DND-41 (cell line): ENCODE data around the gene SMG5.

Experiments used
- ATAC-seq: fragments of 200-7000 bp; cut with Tn5 transposase; 3 replicates; pipeline ENCODE4 v1.9.1; 2021; ENCODE audit warnings: low read depth; ENCODE audit not compliant: insufficient read depth
- DNase-seq: peaks from one replicate; pipeline ENCODE4 v3.0.0-alpha.2; 2020
- H2AFZ ChIP-seq: 2 replicates; pipeline ENCODE4 v1.6.0; 2012; ENCODE audit warnings: low read depth, low read length
- H3K27ac ChIP-seq: 2 replicates; pipeline ENCODE4 v1.5.1; 2012; ENCODE audit warnings: low read length, inconsistent platforms
- H3K27me3 ChIP-seq: fragments of 200-600 bp; sonication (generic); 2 replicates; pipeline ENCODE4 v1.6.0; 2012; ENCODE audit warnings: low read length, mild to moderate bottlenecking, inconsistent platforms; ENCODE audit not compliant: insufficient read depth, poor library complexity
- H3K36me3 ChIP-seq: 2 replicates; pipeline ENCODE4 v1.5.1; 2012; ENCODE audit warnings: low read length, inconsistent platforms; ENCODE audit not compliant: insufficient read depth
- H3K4me1 ChIP-seq: 2 replicates; pipeline ENCODE4 v1.5.1; 2012; ENCODE audit warnings: mild to moderate bottlenecking, low read length; ENCODE audit not compliant: insufficient read depth
- H3K4me2 ChIP-seq: 2 replicates; pipeline ENCODE4 v1.6.0; 2012; ENCODE audit warnings: mild to moderate bottlenecking, moderate library complexity, low read length, inconsistent platforms; ENCODE audit not compliant: insufficient read depth
- H3K4me3 ChIP-seq, 2 experiments: fragments of 200-600 bp in 1 of 2; shearing (Covaris generic) in 1 of 2; 2 replicates each; pipeline ENCODE4 v1.5.1; 2012 to 2016; ENCODE audit warnings: inconsistent platforms in 2 of 2, low read length in 2 of 2, mild to moderate bottlenecking in 2 of 2, low read depth in 1 of 2, moderate library complexity in 1 of 2
- H3K79me2 ChIP-seq: 2 replicates; pipeline ENCODE4 v1.6.0; 2012; ENCODE audit warnings: low read length, inconsistent platforms; ENCODE audit not compliant: insufficient read depth
- H3K9ac ChIP-seq: 2 replicates; pipeline ENCODE4 v1.6.0; 2012; ENCODE audit warnings: low read depth, mild to moderate bottlenecking, inconsistent platforms, low read length, moderate library complexity
- H3K9me3 ChIP-seq: 2 replicates; pipeline ENCODE4 v1.5.1; 2012; ENCODE audit warnings: low read length, moderate library complexity, mild to moderate bottlenecking, inconsistent platforms; ENCODE audit not compliant: insufficient read depth, severe bottlenecking
- H4K20me1 ChIP-seq: 2 replicates; pipeline ENCODE4 v1.6.0; 2012; ENCODE audit warnings: low read length; ENCODE audit not compliant: insufficient read depth
- EZH2 ChIP-seq: IDR thresholded peaks from 3 replicates; pipeline ENCODE4 v1.6.1; 2012; ENCODE audit warnings: borderline replicate concordance, low read depth, mild to moderate bottlenecking, moderate library complexity, low read length, inconsistent platforms; ENCODE audit not compliant: severe bottlenecking
- TF ChIP-seq, protein P1 (sequence below): IDR thresholded peaks from 2 replicates; pipeline ENCODE4 v1.5.1; 2012; ENCODE audit warnings: borderline replicate concordance, low read length, moderate library complexity, mild to moderate bottlenecking; ENCODE audit not compliant: poor library complexity, severe bottlenecking; ENCODE audit errors: extremely low read depth

SMG5 gene

GRCh38 chr1:156246781-156247459 is 35.7 kb downstream of the SMG5 start:
- Histone ChIP-seq H3K4me1 (no peaks in the 10 kb centered on the region), H3K27ac (no peak overlapping the region), H4K20me1 (peaks cover 17% of the 10 kb centered on the region), H3K9me3 (no peaks in the 10 kb centered on the region), H3K4me2 (no peak overlapping the region), H3K36me3 (peaks cover 32% of the 10 kb centered on the region), H3K4me3 (no peak overlapping the region), H3K9ac (no peak overlapping the region), H3K79me2 (no peaks in the 10 kb centered on the region), H2AFZ (no peak overlapping the region), H3K27me3 (no peaks in the 10 kb centered on the region)
- ATAC-seq (peak; percentile 15; the same call in 2 of the 3 replicates), DNase-seq (no peak)
- TF ChIP-seq, protein P1, sequence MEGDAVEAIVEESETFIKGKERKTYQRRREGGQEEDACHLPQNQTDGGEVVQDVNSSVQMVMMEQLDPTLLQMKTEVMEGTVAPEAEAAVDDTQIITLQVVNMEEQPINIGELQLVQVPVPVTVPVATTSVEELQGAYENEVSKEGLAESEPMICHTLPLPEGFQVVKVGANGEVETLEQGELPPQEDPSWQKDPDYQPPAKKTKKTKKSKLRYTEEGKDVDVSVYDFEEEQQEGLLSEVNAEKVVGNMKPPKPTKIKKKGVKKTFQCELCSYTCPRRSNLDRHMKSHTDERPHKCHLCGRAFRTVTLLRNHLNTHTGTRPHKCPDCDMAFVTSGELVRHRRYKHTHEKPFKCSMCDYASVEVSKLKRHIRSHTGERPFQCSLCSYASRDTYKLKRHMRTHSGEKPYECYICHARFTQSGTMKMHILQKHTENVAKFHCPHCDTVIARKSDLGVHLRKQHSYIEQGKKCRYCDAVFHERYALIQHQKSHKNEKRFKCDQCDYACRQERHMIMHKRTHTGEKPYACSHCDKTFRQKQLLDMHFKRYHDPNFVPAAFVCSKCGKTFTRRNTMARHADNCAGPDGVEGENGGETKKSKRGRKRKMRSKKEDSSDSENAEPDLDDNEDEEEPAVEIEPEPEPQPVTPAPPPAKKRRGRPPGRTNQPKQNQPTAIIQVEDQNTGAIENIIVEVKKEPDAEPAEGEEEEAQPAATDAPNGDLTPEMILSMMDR = no peak
- no peak for TF ChIP-seq EZH2

DNA sequence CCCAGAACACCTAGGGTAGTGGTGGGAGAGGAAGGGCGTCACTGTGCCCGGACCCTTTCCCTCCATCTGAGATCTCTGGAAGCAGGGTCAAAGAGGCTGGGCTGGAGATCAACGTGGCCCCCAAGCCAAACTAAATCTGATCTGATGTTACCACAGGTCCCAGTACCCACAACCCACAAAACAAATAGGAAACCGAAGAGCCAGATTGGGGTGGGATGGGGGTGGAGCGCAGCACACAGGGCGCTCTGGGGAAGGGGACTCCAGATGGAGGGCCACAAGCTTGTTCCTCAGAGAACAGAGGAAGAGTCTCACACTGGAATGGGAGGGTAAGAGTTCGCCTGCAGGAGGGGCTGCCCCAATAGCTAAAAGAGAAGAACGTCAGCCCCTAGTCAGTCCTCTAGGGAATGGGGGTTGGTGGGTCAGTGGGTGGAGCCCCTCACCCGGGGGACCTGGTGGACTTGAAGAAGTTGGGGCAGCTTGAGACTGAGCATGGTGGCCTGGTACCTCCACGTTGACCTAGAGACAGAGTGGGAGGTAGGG is 36.3 kb downstream of the SMG5 start:
- peaks cover 17% of the 10 kb centered on the region for H4K20me1 ChIP-seq
- no peak overlapping the region for H3K4me2 ChIP-seq

DNA sequence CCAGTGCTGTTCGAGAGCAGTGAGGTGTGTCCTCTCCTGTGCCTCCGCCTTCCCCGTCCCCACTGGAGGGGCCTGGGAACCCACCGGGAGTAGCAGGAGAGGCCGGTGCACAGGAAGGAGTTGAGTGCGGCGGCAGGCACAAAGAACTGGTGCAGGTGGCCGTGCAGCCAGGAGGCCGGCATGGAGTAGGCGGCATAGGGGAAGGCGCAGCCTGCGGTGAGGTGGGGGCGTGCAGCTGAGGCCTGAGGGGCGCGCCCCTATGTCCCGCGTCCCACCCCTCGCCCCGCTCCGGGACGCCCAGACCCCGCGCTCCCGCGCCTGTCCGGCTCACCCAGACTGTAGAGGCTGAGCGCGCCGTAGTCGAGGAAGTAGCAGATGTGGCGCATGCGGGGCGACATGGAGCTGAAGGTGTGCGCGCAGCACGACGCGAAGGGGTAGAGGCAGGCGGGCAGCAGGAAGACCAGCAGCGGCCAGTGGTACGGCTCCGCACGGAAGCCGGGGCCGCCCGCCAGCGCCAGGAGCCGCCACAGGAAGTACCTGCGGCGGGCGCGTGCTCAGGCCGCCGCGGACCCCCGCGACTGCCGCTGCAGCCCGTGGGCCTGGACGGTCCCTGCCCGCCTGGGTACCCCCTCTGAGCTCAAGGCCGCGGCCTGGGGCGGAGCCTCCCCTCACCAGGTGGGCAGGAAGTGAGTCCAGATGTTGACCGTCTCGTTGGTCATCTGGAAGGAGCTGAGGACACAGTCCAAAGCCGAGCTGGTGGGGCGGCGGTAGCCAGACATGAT is 37.0 kb downstream of the SMG5 start:
- ATAC-seq (no peak), DNase-seq (no peak)
- peaks cover 22% of the 10 kb centered on the region for H3K36me3 ChIP-seq
- H3K79me2 ChIP-seq = no peaks in the 10 kb centered on the region
- no peaks in the 10 kb centered on the region for H3K4me1 ChIP-seq
- no peak overlapping the region for H3K4me3 ChIP-seq
- no peak overlapping the region for H3K27ac ChIP-seq
- peaks cover 17% of the 10 kb centered on the region for H4K20me1 ChIP-seq
- no peak overlapping the region for H3K9ac ChIP-seq
- H3K27me3 ChIP-seq = no peaks in the 10 kb centered on the region
- no peaks in the 10 kb centered on the region for H3K9me3 ChIP-seq
- no peak overlapping the region for H3K4me2 ChIP-seq
- TF ChIP-seq EZH2 = no peak
- TF ChIP-seq, protein P1 = no peak
- no peak overlapping the region for H2AFZ ChIP-seq

More for the DNA sequence above, 36.3 kb downstream of the SMG5 start:
- ATAC-seq (0 out of 3 replicates have a peak, but pooled peaks have one; percentile 3), DNase-seq (no peak)
- Histone ChIP-seq H3K4me1 (no peaks in the 10 kb centered on the region), H3K79me2 (no peaks in the 10 kb centered on the region), H3K27ac (no peak overlapping the region), H3K9me3 (no peaks in the 10 kb centered on the region), H3K27me3 (no peaks in the 10 kb centered on the region), H3K36me3 (peaks cover 26% of the 10 kb centered on the region), H3K9ac (no peak overlapping the region), H3K4me3 (no peak overlapping the region), H2AFZ (no peak overlapping the region)
- TF ChIP-seq EZH2 = no peak
- TF ChIP-seq, protein P1 = no peak
